ENCODE measurements around the gene H2BK1.

The H2BK1 gene

GRCh38 chr7:151194188-151194587 is 16.1 kb downstream of the H2BK1 start:
- no peak for TF ChIP-seq EZH2 (IDR thresholded peaks at IDR 0.05; ENCODE audit: borderline replicate concordance, low read length)
- no peak for TF ChIP-seq CTCF (IDR thresholded peaks at IDR 0.05; ENCODE audit: low read length)
- Histone ChIP-seq H3K9me3 (ENCODE audit: low read length) (no peaks in the 10 kb centered on the region), H3F3A (ENCODE audit: insufficient read depth, low read length) (no peaks in the 10 kb centered on the region), H3K27me3 (ENCODE audit: insufficient read depth, low read length) (peaks cover 10% of the 10 kb centered on the region; the same call in 1 of the 2 replicates), H3K4me1 (ENCODE audit: insufficient read depth, low read length, severe bottlenecking) (no peaks in the 10 kb centered on the region), H3K4me3 (ENCODE audit: low read depth, low read length, poor library complexity, severe bottlenecking) (no peak overlapping the region), H3K4me2 (ENCODE audit: low read length) (no peak overlapping the region), H3K36me3 (ENCODE audit: insufficient read depth, low read length) (no peaks in the 10 kb centered on the region), H3K9ac (ENCODE audit: low read length) (no peak overlapping the region), H2AFZ (ENCODE audit: low read length) (no peak overlapping the region), H3K27ac (ENCODE audit: low read depth, low read length, poor library complexity, severe bottlenecking) (no peak overlapping the region), H3K79me2 (ENCODE audit: insufficient read depth, low read length) (no peaks in the 10 kb centered on the region), H4K20me1 (ENCODE audit: insufficient read depth, low read length) (no peaks in the 10 kb centered on the region), H3K9me2 (ENCODE audit: low read depth, low read length) (no peaks in the 10 kb centered on the region)

- peaks cover 10% of the 10 kb centered on the region; the same call in 1 of the 2 replicates for H3K27me3 ChIP-seq (ENCODE audit: insufficient read depth, low read length)
Observed at GRCh38 chr7:151193203-151193978, 16.9 kb downstream of the H2BK1 start.

GRCh38 chr7:151192002-151192539 is 18.2 kb downstream of the H2BK1 start:
- Histone ChIP-seq H3K4me1 (ENCODE audit: insufficient read depth, low read length, severe bottlenecking) (no peaks in the 10 kb centered on the region), H3K4me2 (ENCODE audit: low read length) (no peak overlapping the region), H3K4me3 (ENCODE audit: low read depth, low read length, poor library complexity, severe bottlenecking) (no peak overlapping the region), H3K9me2 (ENCODE audit: low read depth, low read length) (no peaks in the 10 kb centered on the region), H3K27me3 (ENCODE audit: insufficient read depth, low read length) (peaks cover 10% of the 10 kb centered on the region; the same call in 1 of the 2 replicates), H3K36me3 (ENCODE audit: insufficient read depth, low read length) (no peaks in the 10 kb centered on the region), H4K20me1 (ENCODE audit: insufficient read depth, low read length) (no peaks in the 10 kb centered on the region), H2AFZ (ENCODE audit: low read length) (no peak overlapping the region), H3F3A (ENCODE audit: insufficient read depth, low read length) (no peaks in the 10 kb centered on the region), H3K9me3 (ENCODE audit: low read length) (no peaks in the 10 kb centered on the region), H3K79me2 (ENCODE audit: insufficient read depth, low read length) (no peaks in the 10 kb centered on the region), H3K9ac (ENCODE audit: low read length) (no peak overlapping the region), H3K27ac (ENCODE audit: low read depth, low read length, poor library complexity, severe bottlenecking) (no peak overlapping the region)
- TF ChIP-seq EZH2 (IDR thresholded peaks at IDR 0.05; ENCODE audit: borderline replicate concordance, low read length) (no peak), CTCF (IDR thresholded peaks at IDR 0.05; ENCODE audit: low read length) (no peak)

More at GRCh38 chr7:151193203-151193978, 16.9 kb downstream of the H2BK1 start:
- no peak overlapping the region for H3K4me2 ChIP-seq (ENCODE audit: low read length)
- H3K9me3 ChIP-seq (ENCODE audit: low read length), result no peaks in the 10 kb centered on the region
- no peaks in the 10 kb centered on the region for H3K36me3 ChIP-seq (ENCODE audit: insufficient read depth, low read length)
- no peak overlapping the region for H3K27ac ChIP-seq (ENCODE audit: low read depth, low read length, poor library complexity, severe bottlenecking)
- no peaks in the 10 kb centered on the region for H3K79me2 ChIP-seq (ENCODE audit: insufficient read depth, low read length)
- no peak overlapping the region for H2AFZ ChIP-seq (ENCODE audit: low read length)
- H3F3A ChIP-seq (ENCODE audit: insufficient read depth, low read length), result no peaks in the 10 kb centered on the region
- no peaks in the 10 kb centered on the region for H4K20me1 ChIP-seq (ENCODE audit: insufficient read depth, low read length)
- no peak overlapping the region for H3K9ac ChIP-seq (ENCODE audit: low read length)
- H3K4me3 ChIP-seq (ENCODE audit: low read depth, low read length, poor library complexity, severe bottlenecking), result no peak overlapping the region
- H3K4me1 ChIP-seq (ENCODE audit: insufficient read depth, low read length, severe bottlenecking), result no peaks in the 10 kb centered on the region
- no peaks in the 10 kb centered on the region for H3K9me2 ChIP-seq (ENCODE audit: low read depth, low read length)
- TF ChIP-seq EZH2 (IDR thresholded peaks at IDR 0.05; ENCODE audit: borderline replicate concordance, low read length) (no peak), CTCF (IDR thresholded peaks at IDR 0.05; ENCODE audit: low read length) (no peak)
